K562 (cell line): ENCODE measurements around the gene NPFFR1.

Experiments used
- ATF6 ChIP-seq: sonication (generic); formaldehyde crosslinking; IDR thresholded peaks from 2 replicates; pipeline ENCODE4 v1.4.0; 2020; ENCODE audit warnings: mild to moderate bottlenecking, missing genetic modification reagents
- CTCF ChIP-seq, 3 experiments: IDR thresholded peaks in 2 of 3; conservative IDR thresholded peaks in 1 of 3; 2 replicates each; pipeline ENCODE4 v1.5.1; 2011 to 2012; ENCODE audit warnings: low read length in 3 of 3, mild to moderate bottlenecking in 3 of 3, control low read depth in 2 of 3, improper control_type of control experiment in 1 of 3, inconsistent platforms in 1 of 3, low read depth in 1 of 3, mixed read lengths in 1 of 3, moderate library complexity in 1 of 3; ENCODE audit not compliant: insufficient read depth in 2 of 3
- ESRRA ChIP-seq: fragments of 450-650 bp; IDR thresholded peaks from 2 replicates; pipeline ENCODE4 v1.6.1; 2014; ENCODE audit warnings: low read depth, mild to moderate bottlenecking, moderate library complexity, borderline replicate concordance
- GABPB1 ChIP-seq: sonication (generic); formaldehyde crosslinking; IDR thresholded peaks from 2 replicates; pipeline ENCODE4 v1.8.0; 2022; ENCODE audit warnings: mild to moderate bottlenecking, missing genetic modification reagents
- NR1H2 ChIP-seq: sonication (generic); formaldehyde crosslinking; IDR thresholded peaks from 2 replicates; pipeline ENCODE4 v1.4.0; 2020; ENCODE audit warnings: mild to moderate bottlenecking, missing genetic modification reagents
- POLR2A ChIP-seq: fragments of 450-650 bp; conservative IDR thresholded peaks from 2 replicates; pipeline ENCODE4 v1.6.1; 2016
- SIN3A ChIP-seq, 2 experiments: fragments of 150-350 bp in 1 of 2; IDR thresholded peaks; 2 replicates each; pipeline ENCODE4 v1.6.1; 2011 to 2016; ENCODE audit warnings: borderline replicate concordance in 2 of 2, low read depth in 2 of 2, low read length in 2 of 2, mild to moderate bottlenecking in 2 of 2, moderate library complexity in 2 of 2; ENCODE audit not compliant: control insufficient read depth in 1 of 2
- STAT6 ChIP-seq: sonication (generic); formaldehyde crosslinking; IDR thresholded peaks from 2 replicates; pipeline ENCODE4 v1.8.1; 2023; ENCODE audit warnings: mild to moderate bottlenecking, missing genetic modification reagents
- TAF1 ChIP-seq: IDR thresholded peaks from 2 replicates; pipeline ENCODE4 v1.6.1; 2011; ENCODE audit warnings: mild to moderate bottlenecking, low read length, moderate library complexity; ENCODE audit not compliant: insufficient read depth, control insufficient read depth, severe bottlenecking; ENCODE audit errors: extremely low read depth
- TARDBP ChIP-seq: fragments of 450-650 bp; IDR thresholded peaks from 2 replicates; pipeline ENCODE4 v1.6.1; 2016
- ZFP1 ChIP-seq: fragments of 450-650 bp; formaldehyde crosslinking; IDR thresholded peaks from 2 replicates; pipeline ENCODE4 v1.4.0; 2020; ENCODE audit warnings: mild to moderate bottlenecking, mixed read lengths
- ZNF274 ChIP-seq: IDR thresholded peaks from 2 replicates; pipeline ENCODE4 v1.6.1; 2011; ENCODE audit warnings: low read depth, mild to moderate bottlenecking, low read length, moderate library complexity, borderline replicate concordance
- TF ChIP-seq, protein P1 (sequence below): sonication (generic); formaldehyde crosslinking; IDR thresholded peaks from 2 replicates; pipeline ENCODE4 v1.8.1; 2023; ENCODE audit warnings: mild to moderate bottlenecking, missing genetic modification reagents

DNA sequence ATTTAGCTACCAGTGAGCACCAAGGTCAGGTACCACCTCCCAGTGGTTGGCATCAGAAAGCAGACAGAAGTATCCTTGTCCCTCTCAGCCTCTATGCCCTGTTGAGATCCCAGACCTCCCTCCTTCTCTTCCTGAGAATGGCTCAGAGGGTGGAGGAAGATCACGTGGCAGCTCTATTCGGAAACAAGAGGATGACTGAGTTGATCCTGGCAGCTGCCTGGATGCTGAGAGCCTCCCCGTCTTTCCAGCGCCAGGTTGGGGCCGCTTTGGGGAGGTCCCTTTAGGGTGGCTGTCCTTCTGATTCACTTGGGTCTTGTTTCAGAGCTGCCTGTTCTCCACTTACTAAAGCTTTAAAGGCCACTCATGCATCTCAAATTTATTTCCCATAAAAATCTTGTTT lies 36.9 kb upstream of the NPFFR1 start:
- TF ChIP-seq STAT6 (CRISPR knock-in tag) (no peak), TAF1 (no peak), CTCF (IDR thresholded peaks at IDR 0.05 in 2 of 3, conservative IDR thresholded peaks at IDR 0.05 in 1 of 3; ENCODE audit: insufficient read depth in 2 of 3, low read depth in 1 of 3, low read length in 3 of 3) (no peak), ZFP1 (no peak), POLR2A (no peak), NR1H2 (CRISPR knock-in tag) (no peak), ATF6 (CRISPR knock-in tag) (no peak), SIN3A (IDR thresholded peaks at IDR 0.05; ENCODE audit: borderline replicate concordance in 2 of 2, control insufficient read depth in 1 of 2, low read depth in 2 of 2, low read length in 2 of 2) (no peak), GABPB1 (no peak), ZNF274 (no peak), ESRRA (no peak), TARDBP (no peak)
- TF ChIP-seq, protein P1, sequence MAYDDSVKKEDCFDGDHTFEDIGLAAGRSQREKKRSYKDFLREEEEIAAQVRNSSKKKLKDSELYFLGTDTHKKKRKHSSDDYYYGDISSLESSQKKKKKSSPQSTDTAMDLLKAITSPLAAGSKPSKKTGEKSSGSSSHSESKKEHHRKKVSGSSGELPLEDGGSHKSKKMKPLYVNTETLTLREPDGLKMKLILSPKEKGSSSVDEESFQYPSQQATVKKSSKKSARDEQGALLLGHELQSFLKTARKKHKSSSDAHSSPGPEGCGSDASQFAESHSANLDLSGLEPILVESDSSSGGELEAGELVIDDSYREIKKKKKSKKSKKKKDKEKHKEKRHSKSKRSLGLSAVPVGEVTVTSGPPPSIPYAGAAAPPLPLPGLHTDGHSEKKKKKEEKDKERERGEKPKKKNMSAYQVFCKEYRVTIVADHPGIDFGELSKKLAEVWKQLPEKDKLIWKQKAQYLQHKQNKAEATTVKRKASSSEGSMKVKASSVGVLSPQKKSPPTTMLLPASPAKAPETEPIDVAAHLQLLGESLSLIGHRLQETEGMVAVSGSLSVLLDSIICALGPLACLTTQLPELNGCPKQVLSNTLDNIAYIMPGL (CRISPR knock-in tag): no peak
